HG02981 (cell line): Measurements from ENCODE around the gene REST.

Experiments used
- ATAC-seq: cut with Tn5 transposase; IDR thresholded peaks from one replicate; pipeline ENCODE4 v1.9.1; 2021; ENCODE audit warnings: mild to moderate bottlenecking, moderate library complexity; ENCODE audit not compliant: unreplicated experiment

The REST gene

DNA sequence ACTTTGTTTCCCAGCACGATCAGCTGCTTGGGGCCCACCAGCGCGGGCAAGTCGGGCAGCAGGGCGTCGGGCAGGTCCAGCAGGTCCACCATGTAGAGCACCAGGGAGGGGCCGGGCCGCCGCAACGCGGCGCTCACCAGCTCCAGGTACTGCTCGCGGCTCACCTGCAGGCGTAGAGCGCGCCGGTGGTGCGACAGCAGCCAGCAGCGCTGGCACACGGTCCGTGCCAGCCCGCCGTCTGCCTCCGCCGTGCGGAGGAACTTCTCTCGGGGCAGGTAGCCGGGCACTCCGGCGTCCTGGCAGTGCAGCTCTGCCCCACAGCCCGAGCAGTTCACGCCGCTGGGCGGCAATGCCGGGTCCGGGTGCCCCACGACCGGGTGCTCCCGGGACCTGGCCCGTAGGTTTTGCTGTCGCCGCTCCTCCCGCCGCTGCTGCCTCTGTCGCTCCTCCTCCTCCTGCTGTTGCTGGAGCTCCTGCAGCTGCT is 69.2 kb downstream of the REST start:
- peak; percentile 22 for ATAC-seq

DNA sequence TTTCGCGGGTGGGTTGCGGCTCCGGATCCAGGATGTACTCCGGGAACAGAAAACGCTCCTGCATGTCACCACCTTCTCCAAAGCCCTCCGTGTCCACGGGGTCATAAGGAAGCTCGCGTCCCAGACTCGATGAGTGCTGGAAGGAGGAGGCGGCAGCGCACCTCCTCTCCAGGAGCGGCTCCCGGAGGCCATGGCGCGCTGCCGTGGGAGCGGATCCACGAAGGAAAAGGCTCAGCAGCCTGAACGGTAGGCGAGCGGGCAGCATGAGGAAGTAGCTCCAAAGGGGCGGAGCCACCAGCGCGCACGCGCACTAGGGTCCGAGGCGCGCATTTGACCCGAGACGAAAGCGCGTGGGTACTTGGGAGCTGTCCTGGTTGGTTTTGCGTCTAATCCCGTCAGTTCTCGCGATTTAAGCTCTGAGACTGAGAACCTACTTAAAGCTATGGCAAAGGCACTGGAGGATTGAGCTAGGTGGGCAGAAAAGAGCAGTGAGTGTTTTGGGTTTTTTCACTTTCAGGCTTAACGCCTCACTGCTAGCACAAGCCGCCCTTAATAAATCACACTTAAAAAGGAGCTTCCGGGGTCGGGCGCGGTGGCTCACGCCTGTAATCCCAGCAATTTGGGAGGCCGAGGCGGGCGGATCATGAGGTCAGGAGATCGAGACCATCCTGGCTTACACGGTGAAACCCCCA is 69.8 kb downstream of the REST start, which contains the start of gene NOA1:
Gene NOA1 (minus strand): TSS at position 286 of the 692 bp plus-strand sequence. CDS start 21 bp downstream, at position 265.
- ATAC-seq: peak; percentile 79

DNA sequence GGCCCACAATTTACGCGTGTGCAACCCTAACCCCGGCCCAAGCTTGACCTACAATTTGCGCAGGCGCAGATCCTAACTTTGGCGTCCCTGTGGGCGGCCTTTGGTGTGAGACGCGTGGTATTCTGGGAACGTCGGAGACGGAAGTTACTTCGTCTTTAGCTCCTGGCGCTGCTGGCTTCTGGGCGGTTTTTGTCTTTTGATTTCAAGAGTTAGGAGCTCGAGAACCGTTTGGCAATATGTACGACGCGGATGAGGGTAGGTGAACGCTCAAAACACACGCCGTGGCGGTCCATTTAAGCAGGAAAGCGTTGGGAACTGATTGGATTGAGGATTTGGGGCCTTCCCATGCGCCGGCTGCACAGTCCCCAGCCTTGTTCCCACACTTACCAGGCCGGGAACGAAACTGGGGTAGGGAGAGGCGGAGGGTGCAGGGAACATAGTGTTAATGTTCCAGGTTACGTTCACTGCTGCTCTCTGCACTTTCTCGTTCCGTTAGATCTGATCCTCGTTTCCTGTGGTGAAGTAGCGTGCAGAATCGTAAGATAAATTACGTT is 71.1 kb downstream of the REST start, which contains the start of gene POLR2B:
Gene POLR2B (plus strand): TSS at position 147 of the 554 bp plus-strand sequence. CDS start 90 bp downstream, at position 237.
- peak; percentile 43 for ATAC-seq

DNA sequence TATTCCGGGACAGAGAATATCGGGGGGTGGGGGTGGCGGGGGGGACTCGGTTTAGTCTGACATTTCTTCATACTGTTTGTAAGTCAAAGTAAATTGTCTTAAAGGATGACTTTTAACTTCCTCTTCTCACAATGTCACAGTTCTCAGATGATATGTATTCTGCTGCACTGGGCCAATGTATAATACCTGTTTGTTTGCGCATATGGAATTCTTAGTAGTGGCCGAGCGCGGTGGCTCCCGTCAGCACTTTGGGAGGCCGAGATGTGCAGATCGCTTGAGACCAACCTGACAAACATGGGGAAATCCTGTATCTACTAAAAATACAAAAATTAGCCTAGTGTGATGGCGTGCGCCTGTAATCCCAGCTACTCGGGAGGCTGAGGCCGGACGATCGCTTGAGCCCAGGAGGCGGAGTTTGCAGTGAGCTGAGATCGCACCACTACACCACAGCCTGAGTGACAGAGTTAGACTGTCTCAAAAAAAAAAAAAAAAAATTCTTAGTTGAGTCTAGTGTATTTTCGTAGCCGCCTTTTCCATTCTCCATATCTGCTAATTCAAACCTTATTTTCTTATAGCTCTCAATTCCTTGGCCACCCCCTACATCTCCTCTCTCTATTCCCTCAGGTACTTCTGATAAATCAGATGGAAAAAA is 71.8 kb downstream of the REST start:
- ATAC-seq: no peak

DNA sequence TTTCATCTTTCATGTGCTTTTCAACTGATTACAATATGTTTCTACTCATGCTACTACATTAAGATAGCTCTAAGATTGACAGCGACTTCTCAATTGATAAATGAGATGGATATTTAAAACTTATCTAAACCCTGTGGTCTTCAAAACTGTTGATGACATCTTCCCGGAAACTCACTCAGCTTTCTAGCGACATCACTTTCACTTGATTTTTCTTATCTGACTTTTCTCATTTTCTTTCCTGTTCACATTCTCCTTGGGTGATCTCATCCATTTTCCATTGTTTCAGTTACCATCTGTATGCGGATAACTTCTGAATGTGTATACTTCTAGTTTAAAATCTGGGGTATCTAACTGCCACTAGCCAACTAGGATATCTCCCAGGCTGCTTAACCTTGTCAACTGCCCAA is 74.1 kb downstream of the REST start:
- ATAC-seq: no peak

DNA sequence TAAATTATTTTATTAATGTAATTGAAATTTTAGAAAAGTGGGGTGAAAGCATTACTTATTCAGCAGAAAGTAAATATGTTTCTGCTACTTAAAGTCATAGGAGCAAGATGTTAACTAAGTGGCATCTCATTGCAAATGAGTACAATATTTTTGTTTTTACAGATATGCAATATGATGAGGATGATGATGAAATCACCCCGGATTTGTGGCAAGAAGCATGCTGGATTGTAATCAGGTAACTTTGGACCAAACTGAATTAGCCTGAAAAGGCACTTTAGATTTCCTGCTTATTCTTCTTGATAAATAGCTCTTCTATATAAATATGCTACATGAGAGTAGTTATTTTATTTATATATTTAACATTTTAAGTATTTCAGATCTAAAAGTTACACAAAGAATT is 78.5 kb downstream of the REST start:
- ATAC-seq: no peak

DNA sequence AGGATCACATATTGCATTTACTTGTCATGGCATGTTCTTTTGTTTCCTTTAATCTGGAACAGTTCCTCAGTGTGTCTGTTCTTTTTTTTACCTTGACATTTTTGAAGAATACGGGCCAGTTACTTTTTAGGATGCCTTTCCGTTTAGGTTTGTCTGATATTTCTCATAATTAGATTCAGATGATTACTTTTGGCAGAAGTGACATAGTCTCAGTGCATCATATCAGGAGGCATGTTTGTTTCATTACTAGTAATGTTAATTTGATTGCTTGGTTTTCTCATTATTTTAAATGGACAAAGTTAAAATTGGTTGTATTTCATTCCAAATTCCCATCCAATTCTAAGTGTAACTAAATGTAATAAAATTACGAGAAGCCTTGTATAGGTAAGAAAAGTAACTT is 79.3 kb downstream of the REST start:
- ATAC-seq: no peak

DNA sequence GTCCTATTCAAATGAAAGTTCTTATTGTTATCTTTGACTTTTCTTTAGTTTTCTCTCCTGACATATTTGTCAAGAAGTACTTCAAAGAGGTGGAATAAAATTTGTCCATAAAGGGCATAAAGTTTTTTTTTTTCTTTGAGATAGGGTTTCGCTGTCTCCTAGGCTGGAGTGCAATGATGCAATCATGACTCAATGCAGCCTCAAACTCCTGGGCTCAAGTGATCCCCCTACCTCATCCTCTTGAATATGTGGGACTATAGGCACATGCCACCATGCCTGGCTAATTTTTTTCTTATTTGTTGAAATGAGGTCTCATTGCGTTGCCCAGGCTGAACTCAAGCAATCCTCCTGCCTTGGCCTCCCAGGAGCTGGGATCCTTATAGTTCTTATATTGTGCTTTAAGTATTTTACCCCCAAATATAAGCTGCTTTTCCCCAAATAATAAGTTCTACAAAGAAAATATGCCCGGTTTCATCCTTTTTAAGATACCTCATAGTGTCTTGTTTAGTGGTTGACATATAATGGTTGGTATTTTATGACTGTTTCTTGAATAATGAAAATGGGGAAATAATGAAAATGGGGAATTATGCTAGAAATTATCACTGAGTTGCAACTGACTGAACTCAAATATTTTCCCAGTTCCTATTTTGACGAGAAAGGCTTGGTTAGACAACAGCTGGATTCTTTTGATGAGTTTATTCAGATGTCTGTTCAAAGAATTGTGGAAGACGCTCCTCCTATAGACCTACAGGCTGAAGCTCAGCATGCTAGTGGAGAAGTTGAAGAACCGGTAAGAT is 82.6 kb downstream of the REST start:
- no peak for ATAC-seq

DNA sequence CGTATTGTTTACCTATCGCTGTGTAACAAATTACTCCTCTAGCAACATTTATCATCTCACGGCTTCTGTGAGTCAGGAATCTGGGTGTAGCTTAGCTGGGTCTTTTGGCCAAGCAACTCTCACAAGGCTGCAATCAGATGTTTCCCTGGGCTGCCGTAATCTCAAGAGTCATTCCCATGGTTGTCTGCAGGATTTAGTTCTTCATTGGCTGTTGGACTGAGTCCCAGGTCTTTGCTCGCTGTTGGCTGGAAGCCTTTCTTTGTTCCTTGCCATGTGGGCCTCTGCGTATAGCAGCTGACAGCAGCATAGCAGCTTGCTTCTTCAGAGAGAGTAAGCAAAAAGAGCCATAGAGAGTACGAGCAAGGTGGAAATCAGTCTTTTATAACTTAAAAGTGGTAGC is 87.8 kb downstream of the REST start:
- no peak for ATAC-seq

DNA sequence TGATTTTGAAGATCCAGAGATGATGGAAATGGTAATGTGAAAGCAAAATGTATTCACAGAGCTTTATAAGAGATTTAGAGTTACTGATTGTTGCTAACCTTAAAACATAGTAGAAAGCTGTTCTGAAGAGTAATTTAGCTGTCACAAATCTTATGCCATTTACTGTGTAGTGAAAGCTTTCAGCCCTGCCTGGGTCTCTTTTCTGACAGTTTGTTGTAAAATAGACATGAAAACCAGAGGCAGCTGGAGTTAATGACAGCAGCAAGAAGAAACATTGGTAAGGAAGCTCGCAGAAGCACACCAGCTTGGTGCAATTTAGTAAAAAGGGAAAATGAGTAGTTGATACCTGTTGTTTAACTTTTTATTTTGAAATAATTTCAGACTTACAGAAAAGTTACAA is 92.1 kb downstream of the REST start:
- ATAC-seq: no peak

DNA sequence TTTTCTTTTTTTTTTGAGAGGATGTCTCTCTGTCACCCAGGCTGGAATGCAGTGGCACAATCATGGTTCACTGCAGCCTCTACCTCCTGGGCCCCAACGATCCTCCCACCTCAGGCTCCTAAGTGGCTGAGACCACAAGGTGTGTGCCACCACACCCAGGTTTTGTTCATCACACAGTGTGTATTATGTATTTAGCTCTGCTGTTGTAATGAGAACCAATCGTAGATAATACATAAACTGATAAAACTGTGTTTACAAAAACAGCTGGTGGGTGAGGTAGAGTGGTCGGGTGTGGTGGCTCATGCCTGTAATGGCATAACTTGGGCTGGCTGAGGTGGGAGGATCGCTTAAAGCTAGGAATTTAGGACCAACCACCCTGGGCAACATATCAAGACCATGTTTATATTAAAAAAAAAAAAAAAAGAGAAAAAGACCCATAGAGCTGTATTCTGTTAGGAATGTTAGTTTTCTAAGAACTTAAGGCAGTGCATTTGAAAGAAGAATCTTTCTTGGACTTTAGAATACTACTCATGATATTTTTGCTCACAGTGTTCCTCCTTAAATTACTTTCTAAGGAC is 105.9 kb downstream of the REST start:
- no peak for ATAC-seq
